ENCODE measurements around the gene CNDP1. TPM values are rescaled to one million over a fixed set of nuclear protein-coding genes. Genes with fewer than 3 reads are reported as not detected.

Gene CNDP1
- total RNA-seq, 2 experiments from 2014 or later, result 0.25 to 0.39 TPM

- Mint-ChIP-seq H3K36me3 (ENCODE audit: low read depth) (peaks cover 89% of the 10 kb centered on the region), H3K4me1 (ENCODE audit: low read depth) (peaks cover 4% of the 10 kb centered on the region), H3K4me3 (no peak overlapping the region), H3K9me3 (no peaks in the 10 kb centered on the region), H3K27ac (no peak overlapping the region), H3K27me3 (no peaks in the 10 kb centered on the region)
- ChIA-PET POLR2A (no interaction called here), CTCF (interaction anchor here (2.0 kb wide), 1 partner anchor 12 kb away, joined by 10 read pairs; no protein-coding TSS in a partner anchor)
- Histone ChIP-seq H3K9me3 (ENCODE audit: control insufficient read depth in 1 of 2, insufficient read depth in 1 of 2, low read length in 2 of 2) (no peaks in the 10 kb centered on the region), H3K4me3 (ENCODE audit: low read length) (no peak overlapping the region), H3K27me3 (ENCODE audit: control insufficient read depth in 1 of 2, insufficient read depth in 2 of 2, low read length in 2 of 2) (no peaks in the 10 kb centered on the region), H3K4me1 (ENCODE audit: insufficient read depth, low read length) (no peaks in the 10 kb centered on the region), H3K36me3 (ENCODE audit: insufficient read depth, low read length) (peaks cover 91% of the 10 kb centered on the region), H3K27ac (ENCODE audit: low read depth in 1 of 2, low read length in 2 of 2) (no peak overlapping the region)
- intact Hi-C loops (cut with DNase I, micrococcal nuclease), result no loop called here
- DNase-seq (no peak), ATAC-seq (ENCODE audit: poor library complexity) (no peak)
- TF ChIP-seq CTCF (IDR thresholded peaks at IDR 0.05), result no peak
Observed at GRCh38 chr18:74506448-74507084, 27.7 kb upstream of the CNDP1 start.

- no peak for DNase-seq
- Mint-ChIP-seq H3K4me1 (ENCODE audit: low read depth) (peaks cover 4% of the 10 kb centered on the region), H3K27ac (no peak overlapping the region), H3K9me3 (no peaks in the 10 kb centered on the region), H3K27me3 (no peaks in the 10 kb centered on the region), H3K36me3 (ENCODE audit: low read depth) (peaks cover 91% of the 10 kb centered on the region), H3K4me3 (no peak overlapping the region)
- Histone ChIP-seq H3K9me3 (ENCODE audit: control insufficient read depth in 1 of 2, insufficient read depth in 1 of 2, low read length in 2 of 2) (no peaks in the 10 kb centered on the region), H3K27me3 (ENCODE audit: control insufficient read depth in 1 of 2, insufficient read depth in 2 of 2, low read length in 2 of 2) (no peaks in the 10 kb centered on the region), H3K4me3 (ENCODE audit: low read length) (no peak overlapping the region), H3K4me1 (ENCODE audit: insufficient read depth, low read length) (no peaks in the 10 kb centered on the region), H3K27ac (ENCODE audit: low read depth in 1 of 2, low read length in 2 of 2) (no peak overlapping the region), H3K36me3 (ENCODE audit: insufficient read depth, low read length) (peaks cover 93% of the 10 kb centered on the region)
- CTCF ChIA-PET, result no interaction called here
- no peak for ATAC-seq (ENCODE audit: poor library complexity)
- intact Hi-C loops (cut with DNase I, micrococcal nuclease), result no loop called here
- TF ChIP-seq CTCF (IDR thresholded peaks at IDR 0.05), result no peak
- POLR2A ChIA-PET, result no interaction called here
Observed at GRCh38 chr18:74507097-74507881, 27.0 kb upstream of the CNDP1 start.

GRCh38 chr18:74507927-74508326 lies 26.4 kb upstream of the CNDP1 start:
- ChIA-PET CTCF (no interaction called here), POLR2A (no interaction called here)
- H3K36me3 Mint-ChIP-seq (ENCODE audit: low read depth), result peaks cover 91% of the 10 kb centered on the region
- ATAC-seq (ENCODE audit: poor library complexity) (no peak), DNase-seq (no peak)
- H3K4me3 Mint-ChIP-seq, result no peak overlapping the region
- peaks cover 4% of the 10 kb centered on the region for H3K4me1 Mint-ChIP-seq (ENCODE audit: low read depth)
- no peak for TF ChIP-seq CTCF (IDR thresholded peaks at IDR 0.05)
- H3K27ac Mint-ChIP-seq, result no peak overlapping the region
- H3K4me3 ChIP-seq (ENCODE audit: low read length), result no peak overlapping the region
- H3K27ac ChIP-seq (ENCODE audit: low read depth in 1 of 2, low read length in 2 of 2), result no peak overlapping the region
- H3K9me3 Mint-ChIP-seq, result no peaks in the 10 kb centered on the region
- no peaks in the 10 kb centered on the region for H3K9me3 ChIP-seq (ENCODE audit: control insufficient read depth in 1 of 2, insufficient read depth in 1 of 2, low read length in 2 of 2)
- H3K27me3 ChIP-seq (ENCODE audit: control insufficient read depth in 1 of 2, insufficient read depth in 2 of 2, low read length in 2 of 2), result no peaks in the 10 kb centered on the region
- H3K27me3 Mint-ChIP-seq, result no peaks in the 10 kb centered on the region
- no peaks in the 10 kb centered on the region for H3K4me1 ChIP-seq (ENCODE audit: insufficient read depth, low read length)
- peaks cover 93% of the 10 kb centered on the region for H3K36me3 ChIP-seq (ENCODE audit: insufficient read depth, low read length)
- intact Hi-C loops (cut with DNase I, micrococcal nuclease), result no loop called here
